ENCODE results near the gene ATP6V0D1.
A peak's percentile ranks its signal among the peaks of the same experiment; 100 is the strongest.
"Not testable (repeated sequence)": the region's sequence is repeated elsewhere in the genome, so short reads cannot be mapped to it uniquely, and the experiment has no call there.

Gene ATP6V0D1

DNA sequence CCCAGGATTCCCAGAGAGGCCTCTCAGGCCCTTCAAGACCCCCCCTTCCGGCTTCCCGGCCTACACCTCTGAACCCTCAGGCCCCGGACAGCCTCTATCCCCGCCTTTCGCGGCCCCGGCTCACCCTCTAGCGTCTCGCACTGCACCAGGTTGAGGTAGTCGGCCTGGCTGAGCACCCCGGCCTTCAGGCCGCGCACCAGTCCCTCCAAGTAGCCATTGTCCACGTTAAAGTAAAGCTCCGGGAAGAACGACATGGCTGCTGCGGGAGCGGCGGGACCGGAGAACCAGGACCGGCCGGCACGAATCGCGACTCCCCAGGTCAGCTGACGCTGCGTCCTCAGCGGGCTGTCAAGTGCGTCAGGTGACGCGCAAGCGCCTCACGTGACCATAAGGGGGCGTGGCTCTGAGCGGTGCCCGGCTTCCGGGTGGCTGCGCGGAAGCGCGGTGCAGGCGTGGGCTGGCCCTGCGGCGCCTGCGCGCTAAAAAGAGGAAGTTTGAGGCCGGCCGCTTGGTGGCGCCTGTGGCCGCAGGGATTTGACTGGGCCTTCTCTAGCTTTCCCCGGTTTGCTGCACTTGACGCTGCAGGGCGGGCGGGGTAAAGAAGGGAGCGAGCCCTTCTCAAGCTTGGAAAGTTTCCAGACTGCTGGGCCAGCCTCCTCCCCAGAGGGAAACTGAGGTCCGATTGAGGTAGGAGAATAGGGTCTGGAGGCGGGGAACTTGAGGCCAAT lies at the start of gene ATP6V0D1:
Gene ATP6V0D1, minus strand, starts transcription at position 325 of the 728 bp plus-strand sequence. Its CDS starts 71 bp downstream, at position 254.
- peak; percentile 97 to 98 (median 97) for DNase-seq (ENCODE audit: low read depth in 3 of 3)

DNA sequence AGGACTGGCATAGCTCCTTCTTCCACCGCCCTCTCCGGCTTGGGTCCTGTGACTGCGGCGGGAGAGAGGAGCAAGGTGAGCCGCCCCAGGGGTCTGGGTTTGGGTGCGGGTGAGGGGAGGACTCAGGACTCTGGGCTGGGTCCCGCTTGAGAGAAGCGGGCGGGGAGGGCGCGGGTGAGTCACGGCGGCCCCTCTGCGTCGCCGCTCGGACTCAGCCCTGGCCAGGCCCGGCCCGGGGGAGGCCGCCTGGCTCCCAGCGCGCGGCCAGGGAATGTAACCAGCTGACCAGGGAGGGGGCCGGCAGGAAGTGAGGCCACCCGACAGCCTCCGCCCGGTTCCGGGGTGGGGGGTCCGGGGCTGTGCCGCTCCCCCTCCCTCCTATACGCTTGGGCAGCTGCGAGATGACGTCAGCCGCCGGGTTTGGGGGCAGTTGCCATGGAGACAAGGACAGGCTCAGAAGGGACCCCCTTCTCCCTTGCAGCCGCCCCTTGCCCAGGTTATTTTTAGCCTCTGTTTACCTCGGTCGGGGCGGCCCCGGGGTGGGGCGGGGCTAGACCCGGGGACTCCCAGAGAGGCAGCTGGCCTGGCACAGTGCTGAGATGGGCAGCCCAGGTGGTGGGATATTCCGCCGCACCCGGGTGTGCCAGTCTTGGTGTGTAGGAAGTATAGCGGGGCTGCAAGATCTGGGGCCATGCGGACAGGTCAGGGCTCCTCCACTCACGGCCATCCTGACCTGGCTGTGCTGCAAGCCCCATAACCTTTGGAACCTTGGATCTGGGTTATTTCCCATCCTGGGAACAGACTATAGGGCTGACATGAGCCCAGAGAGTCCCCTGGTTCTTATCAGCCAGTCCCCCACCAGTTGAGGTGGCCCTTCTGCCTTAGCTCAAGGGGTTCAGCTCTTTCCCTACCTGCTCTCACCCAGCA lies 49.3 kb upstream of the ATP6V0D1 start:
- no peak for DNase-seq (ENCODE audit: low read depth in 3 of 3)

DNA sequence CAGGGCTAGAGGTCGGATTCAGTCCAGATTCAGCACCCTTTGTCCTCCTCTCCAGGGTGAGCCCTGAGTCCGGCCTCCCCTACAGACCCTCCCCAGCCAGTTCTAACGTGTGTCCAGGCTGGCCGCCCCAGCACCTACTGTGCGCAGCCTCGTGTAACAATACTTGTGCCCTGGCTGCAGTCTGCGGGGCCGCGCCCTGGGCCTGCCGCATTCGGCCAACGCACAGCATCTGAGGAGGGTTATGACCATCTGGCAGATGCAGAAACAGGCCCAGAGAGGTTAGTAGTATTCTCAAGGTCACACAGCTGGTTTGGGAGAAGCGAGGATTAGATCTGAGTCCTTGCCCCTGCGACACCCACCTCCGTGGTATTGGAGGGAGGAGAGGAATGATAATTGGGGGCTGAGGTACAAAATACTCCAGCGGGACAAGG lies 48.6 kb upstream of the ATP6V0D1 start:
- no peak for DNase-seq (ENCODE audit: low read depth in 3 of 3)

DNA sequence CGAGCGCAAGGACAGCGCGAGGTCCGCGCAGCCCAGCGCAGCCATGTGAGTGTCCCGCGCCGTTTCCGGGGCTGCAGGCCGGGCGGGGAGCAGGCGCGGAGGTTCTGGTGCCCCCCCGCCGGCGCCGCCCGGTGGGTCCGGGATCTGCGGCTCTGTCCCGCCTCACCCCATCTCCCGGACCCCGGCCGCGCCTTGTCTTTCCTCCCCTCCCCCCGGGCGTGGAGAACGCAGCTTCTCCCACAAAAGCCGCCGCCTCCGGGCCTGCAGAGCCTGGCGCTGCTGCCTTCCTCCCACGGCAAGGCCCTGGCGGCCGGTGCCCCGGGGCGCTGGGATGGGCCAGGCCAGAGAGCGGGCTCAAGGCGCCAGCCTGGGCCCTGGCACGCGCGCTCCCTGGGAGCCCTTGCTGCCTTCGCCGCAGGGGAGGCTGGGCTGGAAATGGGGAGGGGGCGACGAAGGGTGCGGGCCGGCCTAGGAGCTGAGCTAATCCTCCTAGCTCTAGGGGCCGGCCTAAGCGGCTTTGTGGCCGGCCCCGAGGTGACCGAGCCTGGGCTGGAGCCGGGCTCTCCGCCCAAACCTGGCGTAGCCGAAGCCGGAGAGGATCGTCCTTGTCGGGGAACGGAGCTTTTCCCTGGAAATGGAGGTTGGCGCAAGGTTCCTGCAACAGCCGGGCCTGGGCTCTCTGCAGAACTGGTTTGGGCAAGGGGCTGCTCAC lies 48.1 kb upstream of the ATP6V0D1 start:
- no peak for DNase-seq (ENCODE audit: low read depth in 3 of 3)

DNA sequence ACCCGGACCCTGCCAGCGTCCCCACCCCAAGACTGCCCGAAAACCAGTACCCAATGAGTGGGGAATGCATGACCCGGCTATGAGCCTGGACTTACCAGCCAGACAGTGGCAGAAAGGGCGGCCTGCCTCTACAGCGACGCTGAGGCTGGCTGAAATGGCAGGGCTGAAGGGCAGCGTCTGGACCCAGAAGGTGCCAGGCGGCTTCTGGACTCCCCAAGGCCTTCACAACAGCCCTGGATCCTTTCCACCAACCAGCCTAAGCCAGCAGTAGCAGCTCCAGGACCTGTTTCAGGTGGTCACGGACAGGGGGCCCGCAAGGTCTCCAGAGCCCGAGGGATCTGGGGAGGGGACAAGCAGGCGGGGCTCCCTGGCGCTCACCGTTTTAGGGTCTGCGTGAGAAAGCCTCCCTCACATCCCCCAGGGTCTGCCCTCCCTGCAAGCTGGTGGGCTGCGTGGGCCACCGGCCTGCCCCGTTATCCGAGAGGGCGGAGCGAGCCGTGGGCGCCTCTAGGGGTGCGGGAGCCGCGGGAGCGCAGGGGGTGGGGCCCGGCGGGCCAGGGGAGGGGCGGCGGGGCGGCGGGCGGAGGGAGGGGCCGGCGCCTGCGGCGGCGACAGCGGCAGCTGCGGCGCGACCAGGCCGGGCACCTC lies 47.4 kb upstream of the ATP6V0D1 start, which contains the start of gene RIPOR1:
Gene RIPOR1, plus strand, starts transcription at position 608 of the 648 bp plus-strand sequence. CDS start 9,618 bp downstream, outside the sequence.
- DNase-seq (ENCODE audit: low read depth in 3 of 3), result no peak

DNA sequence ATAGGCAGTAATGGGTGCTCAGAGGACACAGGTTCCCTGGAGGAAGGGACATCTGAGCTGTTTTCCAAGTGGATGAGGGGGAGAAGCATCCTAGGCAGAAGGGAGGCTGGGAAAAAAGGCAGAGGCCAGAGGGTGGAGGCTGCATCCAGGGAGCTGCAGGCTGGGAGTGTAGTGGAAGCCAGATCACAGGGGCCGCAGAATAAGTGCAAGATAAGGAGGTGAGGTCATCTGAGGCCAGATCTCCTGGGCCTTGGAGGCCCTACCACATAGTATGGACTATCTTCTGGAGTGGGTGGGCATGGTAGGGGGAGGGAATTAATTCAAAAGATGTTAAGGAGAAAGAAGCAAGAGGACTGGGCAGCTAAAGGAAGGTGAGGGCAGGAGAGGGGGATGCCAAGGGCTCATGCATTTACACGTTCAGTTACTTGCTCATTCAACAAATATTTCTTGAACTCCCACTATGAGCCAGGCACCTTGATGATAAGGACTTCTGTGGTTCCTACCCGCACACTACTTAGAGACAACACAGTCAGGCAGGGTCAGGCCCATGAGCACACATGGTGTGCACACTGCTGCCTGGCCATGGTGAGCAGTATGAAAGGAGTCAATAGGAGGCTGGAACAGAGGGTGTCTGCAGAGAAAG lies 45.3 kb upstream of the ATP6V0D1 start:
- DNase-seq (ENCODE audit: low read depth in 3 of 3), result no peak

DNA sequence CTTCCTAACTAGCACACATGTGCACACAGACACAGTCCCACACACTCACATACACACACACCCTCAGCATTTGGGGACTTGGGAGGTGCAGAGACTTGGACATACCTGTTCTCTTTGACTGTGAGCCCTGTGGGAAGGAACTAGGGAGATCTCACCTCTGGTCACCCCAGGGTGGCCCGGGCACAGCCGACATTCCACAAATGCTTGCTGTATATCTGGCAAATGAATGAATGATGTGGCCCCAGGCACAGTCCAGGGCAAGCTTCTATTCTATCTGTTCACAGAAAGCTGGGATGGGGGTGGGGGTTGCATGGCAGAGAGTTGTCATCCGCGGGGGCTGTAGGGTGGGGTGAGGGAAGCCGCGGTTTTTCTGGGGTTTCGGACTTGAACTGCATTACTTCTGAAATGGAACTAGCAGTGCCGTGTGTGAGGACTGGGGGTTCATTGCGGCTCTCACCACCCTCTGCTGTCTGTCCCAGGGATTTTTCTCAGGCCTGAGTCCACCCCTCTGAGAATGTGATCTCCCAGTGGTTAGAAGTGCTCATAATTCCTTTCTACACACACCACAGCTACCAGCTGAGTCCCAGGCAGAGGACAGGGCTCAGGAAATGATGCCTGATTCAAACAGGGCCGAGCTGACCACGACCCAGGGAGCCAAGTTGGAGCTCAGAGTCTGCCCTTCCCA lies 44.4 kb upstream of the ATP6V0D1 start:
- no peak for DNase-seq (ENCODE audit: low read depth in 3 of 3)

DNA sequence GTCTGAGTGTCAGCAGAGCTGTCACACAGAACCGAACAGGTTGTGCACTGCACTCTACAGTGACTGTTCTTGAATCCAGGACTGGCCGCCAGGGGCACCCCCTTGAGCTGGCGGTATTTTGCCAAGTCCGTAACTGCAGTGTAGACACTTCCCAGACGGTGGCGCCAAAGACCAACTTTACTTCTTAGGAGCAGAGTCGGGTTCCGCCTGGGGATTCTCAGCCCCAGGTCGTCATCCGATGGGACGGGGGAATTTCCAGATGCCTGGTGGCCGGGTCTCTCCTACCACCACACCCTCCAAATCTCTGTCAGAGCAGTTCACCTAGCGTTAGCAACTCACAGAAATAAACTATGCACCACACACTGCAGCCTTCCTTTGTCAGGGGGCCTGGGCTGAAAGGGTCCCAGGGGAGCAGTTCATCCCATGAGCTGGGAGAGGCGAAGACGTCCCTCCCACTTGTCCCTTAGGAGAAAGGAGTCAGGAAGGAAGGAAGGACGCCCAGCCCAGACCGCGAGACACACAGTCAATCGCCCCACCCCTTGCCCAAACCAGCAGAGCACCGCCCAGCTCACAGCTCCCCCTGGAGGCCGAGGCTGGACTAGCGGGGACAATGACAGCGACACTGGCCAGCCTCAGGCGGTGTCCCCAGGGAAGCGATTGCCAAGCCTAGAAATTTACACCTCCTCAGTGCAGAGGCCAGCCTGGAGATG lies 40.3 kb upstream of the ATP6V0D1 start:
- DNase-seq (ENCODE audit: low read depth in 3 of 3), result peak; percentile 95 to 97 (median 95)

DNA sequence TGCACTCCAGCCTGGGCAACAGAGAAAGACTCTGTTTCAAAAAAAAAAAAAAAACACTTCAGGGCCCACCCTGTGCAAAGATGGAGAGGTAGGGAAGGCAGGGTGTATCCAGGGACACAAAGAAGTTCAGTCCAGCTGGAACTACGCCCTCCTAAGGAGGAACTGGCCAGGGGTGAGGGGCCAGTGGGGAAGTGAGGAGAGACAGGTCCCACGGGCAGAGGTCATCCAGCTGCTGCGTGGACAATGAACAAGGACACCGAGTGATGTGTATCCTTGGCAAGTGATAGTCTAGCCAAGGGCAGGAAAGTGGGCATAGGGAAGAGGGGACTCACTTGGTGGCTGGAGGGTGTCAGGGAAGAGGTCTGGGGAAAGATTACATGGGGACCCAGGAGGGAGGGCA lies 38.3 kb upstream of the ATP6V0D1 start:
- no peak for DNase-seq (ENCODE audit: low read depth in 3 of 3)

DNA sequence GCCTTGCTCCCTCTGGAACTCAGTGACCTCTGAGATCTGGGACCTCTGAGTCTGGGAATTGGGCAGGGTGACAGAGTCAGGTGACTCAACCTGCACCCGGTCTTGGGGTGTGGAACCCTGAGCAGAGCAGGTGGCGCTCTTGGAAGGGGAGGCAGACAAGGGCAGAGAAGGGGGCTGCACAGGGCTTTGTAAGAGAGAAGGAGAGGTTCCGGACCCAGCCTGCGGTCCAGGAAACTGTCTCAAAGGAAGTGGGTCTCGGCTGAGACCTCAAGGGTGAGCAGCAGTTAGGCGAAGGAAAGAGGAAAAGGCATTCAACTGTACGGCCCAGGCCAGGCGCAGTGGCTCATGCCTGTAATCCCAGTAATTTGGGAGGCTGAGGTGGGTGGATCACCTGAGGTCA lies 37.7 kb upstream of the ATP6V0D1 start:
- DNase-seq (ENCODE audit: low read depth in 3 of 3), result no peak

DNA sequence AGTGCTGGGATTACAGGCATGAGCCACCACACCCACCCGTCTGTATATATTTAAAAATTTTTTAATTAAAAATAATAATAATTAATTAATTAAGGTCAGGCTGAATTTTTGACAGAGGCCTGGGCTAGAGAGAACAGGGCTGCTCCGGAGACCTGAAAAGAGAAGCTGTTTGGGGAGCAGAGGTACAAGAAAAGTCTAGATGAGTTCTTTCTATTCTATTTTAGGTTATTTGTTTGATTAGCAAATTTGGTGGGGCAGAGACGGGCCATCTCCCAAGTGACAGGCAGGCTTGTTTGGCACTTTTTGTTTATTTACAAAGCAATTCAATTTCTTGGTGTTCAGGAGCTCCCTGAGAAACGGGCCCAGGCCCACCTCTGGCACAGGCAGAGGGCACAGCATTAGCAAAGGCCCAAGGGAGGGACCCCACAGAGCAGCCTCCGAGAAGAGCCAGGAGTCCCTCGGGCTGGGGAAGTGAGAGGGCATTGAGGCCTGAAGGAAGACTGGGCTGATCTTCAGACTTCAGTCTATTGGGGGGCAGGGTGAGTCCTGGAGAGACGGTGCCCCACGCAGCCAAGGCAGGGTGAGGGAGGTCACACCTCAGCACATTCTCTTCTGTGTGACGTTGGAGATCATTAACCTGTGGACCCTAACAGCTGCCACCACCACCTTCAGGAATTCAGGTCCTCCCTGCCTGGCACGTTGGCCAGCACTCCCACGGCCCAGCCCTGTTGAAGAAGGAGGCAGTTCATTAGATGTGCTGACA lies 36.9 kb upstream of the ATP6V0D1 start:
- DNase-seq (ENCODE audit: low read depth in 3 of 3), result no peak

DNA sequence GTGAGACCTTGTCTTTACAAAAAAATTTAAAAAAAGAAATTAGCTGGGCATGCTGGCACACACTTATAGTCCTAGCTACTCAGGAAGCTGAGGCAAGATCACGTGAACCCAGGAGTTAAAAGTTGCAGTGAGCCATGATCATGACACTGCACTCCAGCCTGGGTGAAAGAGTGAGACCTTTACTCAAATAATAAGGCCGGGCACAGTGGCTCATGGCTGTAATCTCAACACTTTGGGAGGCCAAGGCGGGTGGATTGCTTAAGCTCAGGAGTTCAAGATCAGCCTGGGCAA lies 36.1 kb upstream of the ATP6V0D1 start:
- DNase-seq (ENCODE audit: low read depth in 3 of 3), result no peak

DNA sequence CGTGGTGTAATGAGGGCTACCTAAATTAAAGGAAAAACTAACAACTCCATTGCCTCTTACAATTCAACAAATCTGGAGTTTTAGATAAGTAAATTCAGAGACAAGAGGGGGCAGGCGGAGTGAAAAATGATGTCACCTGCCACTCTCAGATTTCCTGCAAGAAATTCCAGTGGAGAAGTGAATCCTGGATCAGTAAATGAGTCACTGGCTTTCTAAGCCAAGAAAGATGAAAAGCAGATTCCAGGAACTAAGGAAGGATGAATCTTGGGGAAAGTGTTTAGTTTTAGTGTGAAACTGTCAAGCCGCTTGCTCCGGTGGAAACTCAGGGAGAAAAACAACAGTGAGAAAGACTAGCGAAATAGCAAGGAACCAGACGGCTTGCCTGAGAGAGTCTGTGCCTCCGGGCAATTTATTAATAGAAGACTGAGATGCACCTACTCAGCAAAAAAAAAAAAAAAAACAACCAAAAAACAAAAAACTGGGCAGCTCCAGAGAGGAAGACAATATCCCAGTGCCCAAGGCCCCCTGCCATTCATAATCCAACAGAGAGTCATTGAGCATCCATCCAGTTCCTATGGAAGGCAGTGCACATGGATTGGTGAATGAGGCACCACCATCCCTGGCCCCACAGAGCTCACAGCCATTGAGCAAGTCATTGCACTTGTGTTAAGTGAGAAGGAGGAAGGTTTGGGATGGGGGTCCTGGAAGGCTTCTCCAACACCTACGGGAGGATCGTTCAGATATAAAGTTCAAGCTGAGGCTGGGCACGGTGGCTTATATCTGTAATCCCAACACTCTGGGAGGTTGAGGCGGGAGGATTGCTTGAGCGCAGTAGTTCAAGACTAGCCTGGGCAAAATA lies 35.6 kb upstream of the ATP6V0D1 start:
- DNase-seq (ENCODE audit: low read depth in 3 of 3), result no peak

DNA sequence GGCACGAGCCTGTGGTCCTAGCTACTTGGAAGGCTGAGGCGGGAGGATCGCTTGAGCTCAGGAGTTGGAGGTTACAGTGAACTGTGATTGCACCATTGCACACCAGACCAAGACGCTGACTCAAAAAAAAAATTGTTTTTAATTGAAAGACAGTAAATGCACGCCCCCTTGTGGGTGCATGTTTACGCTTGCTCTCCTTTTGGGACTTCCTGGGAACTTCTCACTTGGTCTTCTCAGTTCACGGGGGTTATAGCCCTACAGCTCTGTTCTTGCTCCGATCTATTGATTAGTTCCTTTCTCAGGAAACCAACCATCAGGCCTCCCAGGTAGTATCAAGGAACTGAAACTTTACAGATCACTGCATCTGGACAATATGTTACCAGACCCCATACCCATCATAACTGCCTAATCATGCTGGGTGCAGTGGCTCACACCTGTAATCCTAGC lies 33.4 kb upstream of the ATP6V0D1 start:
- DNase-seq (ENCODE audit: low read depth in 3 of 3), result peak; percentile 54 to 67 (median 58)

DNA sequence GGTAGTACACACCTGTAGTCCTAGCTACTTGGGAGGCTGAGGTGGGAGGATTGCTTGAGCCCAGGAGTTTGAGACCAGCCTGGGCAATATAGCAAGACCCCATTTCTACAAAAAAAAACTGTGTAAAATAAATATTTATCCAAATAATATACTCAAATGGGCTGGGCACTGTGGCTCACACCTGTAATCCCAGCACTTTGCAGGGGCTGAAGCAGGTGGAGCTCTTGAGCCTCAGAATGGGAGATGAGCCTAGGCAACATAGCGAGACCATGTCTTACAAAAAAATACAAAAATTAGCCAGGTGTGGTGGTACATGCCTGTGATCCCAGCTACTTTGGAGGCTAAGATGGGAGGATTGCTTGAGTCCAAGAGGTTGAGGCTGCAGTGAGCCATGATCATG lies 32.9 kb upstream of the ATP6V0D1 start:
- DNase-seq (ENCODE audit: low read depth in 3 of 3), result not testable (repeated sequence)

DNA sequence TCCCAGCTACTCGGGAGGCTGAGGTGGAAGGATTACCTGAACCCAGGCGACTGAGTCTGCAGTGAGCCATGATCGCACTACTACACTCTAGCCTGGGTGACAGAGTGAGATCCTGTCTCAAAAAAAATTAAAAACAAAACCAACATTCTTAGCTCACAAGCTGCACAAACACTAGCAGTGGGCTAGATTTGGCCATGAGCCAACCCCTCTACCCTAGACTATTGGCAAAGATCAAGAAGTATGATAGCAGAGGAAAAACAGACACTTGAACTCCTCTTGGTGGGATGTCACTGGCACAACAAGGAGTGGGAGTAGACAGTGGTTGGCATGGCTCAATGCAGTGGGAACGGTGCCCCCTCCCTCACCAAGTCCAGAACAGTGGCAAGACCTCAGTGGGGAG lies 28.1 kb upstream of the ATP6V0D1 start:
- DNase-seq (ENCODE audit: low read depth in 3 of 3), result no peak

DNA sequence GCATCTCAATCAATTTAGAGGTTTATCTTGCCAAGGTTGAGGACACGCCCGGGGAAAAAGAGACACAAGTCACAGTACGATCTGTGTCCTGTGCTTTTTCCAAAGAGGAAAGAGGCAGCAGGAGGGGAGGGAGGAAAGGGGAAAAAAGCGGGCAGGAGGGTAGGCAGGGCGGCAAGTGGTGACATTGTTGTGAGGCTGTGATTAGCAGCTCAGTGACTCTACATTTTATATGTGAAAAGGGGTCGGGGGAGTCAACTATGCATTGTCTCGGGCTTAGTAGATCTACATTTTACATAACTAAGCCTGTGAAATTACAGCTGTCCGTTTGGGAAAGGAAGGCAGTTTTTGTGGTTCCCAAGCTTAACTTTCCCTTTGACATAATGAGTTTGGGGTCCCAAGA lies 25.5 kb upstream of the ATP6V0D1 start:
- no peak for DNase-seq (ENCODE audit: low read depth in 3 of 3)
